PC-3 (cell line): ENCODE measurements around the gene NUAK2.

Experiments used
- CTCF ChIP-seq: fragments of 300-600 bp; sonication (generic); conservative IDR thresholded peaks from 2 replicates; pipeline ENCODE4 v1.5.1; 2017; ENCODE audit warnings: antibody characterized with exemption, low read depth, mild to moderate bottlenecking, low read length
- EZH2 ChIP-seq: fragments of 300-600 bp; sonication (generic); IDR thresholded peaks from one replicate; pipeline ENCODE4 v1.6.1; 2017; ENCODE audit warnings: antibody characterized with exemption, mild to moderate bottlenecking, low read length; ENCODE audit not compliant: unreplicated experiment
- EZH2phosphoT487 ChIP-seq: fragments of 300-600 bp; sonication (generic); IDR thresholded peaks from 2 replicates; pipeline ENCODE4 v1.6.1; 2018; ENCODE audit warnings: mild to moderate bottlenecking, antibody characterized with exemption, low read length, borderline replicate concordance

GRCh38 chr1:205258261-205258691 is 63.3 kb downstream of the NUAK2 start:
- TF ChIP-seq CTCF: no peak
- TF ChIP-seq EZH2: no peak
- TF ChIP-seq EZH2phosphoT487: no peak
